H9 (cell line): ENCODE measurements around the gene KRT40. TPM values are rescaled to one million over a fixed set of nuclear protein-coding genes. Genes with fewer than 3 reads are reported as not detected.
A peak's percentile ranks its signal among the peaks of the same experiment; 100 is the strongest.

Experiments used
- DNase-seq: peaks from one replicate; pipeline ENCODE4 v3.0.0-alpha.2; 2017
- H2AFZ ChIP-seq: one replicate; pipeline ENCODE4 v1.6.1; 2013; ENCODE audit warnings: mild to moderate bottlenecking, low read length, control low read depth, moderate library complexity
- H2AK5ac ChIP-seq: 2 replicates; pipeline ENCODE4 v1.6.1; 2013; ENCODE audit warnings: low read length, control low read depth, mixed read lengths; ENCODE audit not compliant: insufficient read length
- H2BK120ac ChIP-seq: one replicate; pipeline ENCODE4 v1.6.1; 2013; ENCODE audit warnings: low read depth, mild to moderate bottlenecking, low read length, control low read depth, inconsistent platforms; ENCODE audit not compliant: poor library complexity, severe bottlenecking
- H2BK12ac ChIP-seq: 2 replicates; pipeline ENCODE4 v1.6.1; 2013; ENCODE audit warnings: low read length, control low read depth, mixed read lengths, low read depth; ENCODE audit not compliant: insufficient read length
- H2BK15ac ChIP-seq: 2 replicates; pipeline ENCODE4 v1.6.1; 2013; ENCODE audit warnings: low read depth, low read length, control low read depth
- H2BK20ac ChIP-seq: one replicate; pipeline ENCODE4 v1.6.1; 2013; ENCODE audit warnings: low read depth, mild to moderate bottlenecking, low read length, control low read depth, inconsistent platforms; ENCODE audit not compliant: poor library complexity, severe bottlenecking
- H2BK5ac ChIP-seq: 2 replicates; pipeline ENCODE4 v1.6.1; 2013; ENCODE audit warnings: low read length, control low read depth, mixed read lengths; ENCODE audit not compliant: insufficient read length
- H3K14ac ChIP-seq: 2 replicates; pipeline ENCODE4 v1.6.1; 2013; ENCODE audit warnings: low read length, control low read depth; ENCODE audit not compliant: insufficient read depth
- H3K18ac ChIP-seq: 2 replicates; pipeline ENCODE4 v1.6.1; 2013; ENCODE audit warnings: low read depth, mild to moderate bottlenecking, mixed read lengths, low read length, control low read depth; ENCODE audit not compliant: insufficient read length
- H3K23ac ChIP-seq: 2 replicates; pipeline ENCODE4 v1.6.1; 2013; ENCODE audit warnings: low read length, control low read depth, mixed read lengths, low read depth; ENCODE audit not compliant: insufficient read length
- H3K23me2 ChIP-seq: 2 replicates; pipeline ENCODE4 v1.6.1; 2013; ENCODE audit warnings: low read depth, mild to moderate bottlenecking, mixed read lengths, low read length, control low read depth; ENCODE audit not compliant: insufficient read length, poor library complexity, severe bottlenecking
- H3K27ac ChIP-seq: 2 replicates; pipeline ENCODE4 v1.5.1; 2013; ENCODE audit warnings: low read length, control low read depth, mixed read lengths, low read depth; ENCODE audit not compliant: insufficient read length
- H3K27me3 ChIP-seq: 2 replicates; pipeline ENCODE4 v1.6.1; 2013; ENCODE audit warnings: low read length, control low read depth, inconsistent platforms; ENCODE audit not compliant: insufficient read depth
- H3K4ac ChIP-seq: 2 replicates; pipeline ENCODE4 v1.6.1; 2013; ENCODE audit warnings: low read depth, mild to moderate bottlenecking, control low read depth, inconsistent platforms, low read length, moderate library complexity
- H3K4me1 ChIP-seq: 2 replicates; pipeline ENCODE4 v1.6.1; 2013; ENCODE audit warnings: low read length, control low read depth, inconsistent platforms; ENCODE audit not compliant: insufficient read depth
- H3K4me2 ChIP-seq: 2 replicates; pipeline ENCODE4 v1.6.1; 2013; ENCODE audit warnings: low read length, control low read depth, mixed read lengths; ENCODE audit not compliant: insufficient read length, insufficient read depth
- H3K56ac ChIP-seq: 2 replicates; pipeline ENCODE4 v1.6.1; 2013; ENCODE audit warnings: low read depth, mild to moderate bottlenecking, mixed read lengths, low read length, control low read depth; ENCODE audit not compliant: insufficient read length
- H3K79me1 ChIP-seq: 2 replicates; pipeline ENCODE4 v1.6.1; 2013; ENCODE audit warnings: low read depth, mild to moderate bottlenecking, moderate library complexity, low read length, control low read depth, inconsistent platforms; ENCODE audit not compliant: insufficient read depth, poor library complexity, severe bottlenecking
- H3K79me2 ChIP-seq: 2 replicates; pipeline ENCODE4 v1.6.1; 2013; ENCODE audit warnings: low read length, control low read depth, inconsistent platforms; ENCODE audit not compliant: insufficient read depth
- H3K9ac ChIP-seq: 2 replicates; pipeline ENCODE4 v1.6.1; 2013; ENCODE audit warnings: low read length, control low read depth, mixed read lengths; ENCODE audit not compliant: insufficient read length; ENCODE audit errors: extremely low read depth
- H3K9me3 ChIP-seq: one replicate; pipeline ENCODE4 v1.6.1; 2013; ENCODE audit warnings: low read depth, low read length, inconsistent platforms; ENCODE audit not compliant: control insufficient read depth
- H3T11ph ChIP-seq: one replicate; pipeline ENCODE4 v1.6.1; 2013; ENCODE audit warnings: mild to moderate bottlenecking, low read length, control low read depth, inconsistent platforms
- H4K20me1 ChIP-seq: one replicate; pipeline ENCODE4 v1.6.1; 2013; ENCODE audit not compliant: control insufficient read depth, insufficient read length, insufficient read depth
- H4K5ac ChIP-seq: 2 replicates; pipeline ENCODE4 v1.6.1; 2013; ENCODE audit warnings: low read depth, mild to moderate bottlenecking, mixed read lengths, low read length, control low read depth; ENCODE audit not compliant: insufficient read length
- H4K8ac ChIP-seq: replicated peaks from 2 replicates; pipeline ENCODE4 v1.6.1; 2013; ENCODE audit warnings: low read length, control low read depth, mixed read lengths, low read depth; ENCODE audit not compliant: insufficient read length
- H4K91ac ChIP-seq: 2 replicates; pipeline ENCODE4 v1.6.1; 2013; ENCODE audit warnings: low read depth, mild to moderate bottlenecking, moderate library complexity, mixed read lengths, low read length, control low read depth; ENCODE audit not compliant: insufficient read length
- H3K27ac Mint-ChIP-seq, 3 experiments: 2 replicates in 2 of 3; 3 replicates in 1 of 3; pipeline ENCODE4 v1.8.0; 2020 to 2021; ENCODE audit warnings: mixed read lengths in 3 of 3, mild to moderate bottlenecking in 1 of 3, moderate library complexity in 1 of 3
- H3K27me3 Mint-ChIP-seq: 2 replicates; pipeline ENCODE4 v1.8.0; 2021; ENCODE audit warnings: low read depth, mild to moderate bottlenecking, moderate library complexity, mixed read lengths
- H3K36me3 Mint-ChIP-seq, 3 experiments: 2 replicates in 2 of 3; 3 replicates in 1 of 3; pipeline ENCODE4 v1.8.0; 2020 to 2021; ENCODE audit warnings: low read depth in 3 of 3, mixed read lengths in 3 of 3; ENCODE audit not compliant: insufficient read depth in 1 of 3
- H3K4me1 Mint-ChIP-seq, 2 experiments: 2 replicates each; pipeline ENCODE4 v1.8.0; 2020; ENCODE audit warnings: mixed read lengths in 2 of 2
- H3K4me3 Mint-ChIP-seq, 2 experiments: 2 replicates in 1 of 2; 3 replicates in 1 of 2; pipeline ENCODE4 v1.8.0; 2020 to 2021; ENCODE audit warnings: mild to moderate bottlenecking in 2 of 2, mixed read lengths in 2 of 2, moderate library complexity in 1 of 2
- H3K9me3 Mint-ChIP-seq, 2 experiments: 2 replicates in 1 of 2; 3 replicates in 1 of 2; pipeline ENCODE4 v1.8.0; 2020; ENCODE audit warnings: mild to moderate bottlenecking in 2 of 2, mixed read lengths in 2 of 2, moderate library complexity in 1 of 2
- WGBS: extraction: QIAGEN DNeasy Blood & Tissue Kit; methylation state at CpG from one replicate; pipeline ENCODE4 v1.1.7; 2013; ENCODE audit warnings: missing lambda C conversion rate, low lambda C conversion rate, mixed read lengths; ENCODE audit not compliant: insufficient read length; ENCODE audit errors: extremely low coverage; 5-methylcytosine and 5-hydroxymethylcytosine counted together
- total RNA-seq: library from RNA; stranded (reverse); gene quantifications from 2 replicates; pipeline ENCODE4 v1.2.1, GENCODE V29; 2021
- TF ChIP-seq, protein P1 (sequence below): fragments of 200-600 bp; sonication (generic); conservative IDR thresholded peaks from 3 replicates; pipeline ENCODE4 v1.8.0; 2021; ENCODE audit warnings: antibody characterized with exemption, mild to moderate bottlenecking

KRT40 gene
- total RNA-seq, 1 experiment from 2014 or later, result not detected

DNA sequence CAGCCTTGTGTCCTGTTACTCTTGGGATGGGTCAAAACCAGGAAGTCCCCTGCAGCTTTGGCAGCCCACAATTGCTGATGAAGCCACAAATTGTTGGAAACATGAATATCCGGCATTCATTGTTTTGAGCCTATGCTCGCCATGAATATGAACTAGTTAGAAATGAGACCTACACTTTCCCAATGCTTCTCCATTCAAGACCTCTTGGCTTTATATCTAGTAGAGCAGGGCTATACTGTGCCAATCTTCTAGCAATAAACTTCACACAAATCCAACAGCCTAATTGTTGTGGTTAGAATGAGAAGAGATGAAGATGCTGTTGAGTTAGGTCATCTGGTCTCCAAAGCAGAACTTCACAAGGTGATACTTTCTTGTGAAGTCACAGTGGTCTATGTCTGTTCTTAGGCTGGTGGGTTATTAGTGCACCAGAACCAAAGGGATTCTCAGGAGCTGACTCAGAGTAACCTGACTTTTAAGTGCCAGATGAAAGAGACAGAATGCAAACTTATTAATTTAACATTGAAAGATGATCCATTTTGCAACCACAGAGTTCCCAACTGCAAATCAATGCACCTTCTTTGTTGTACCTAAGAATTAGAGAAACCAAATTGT, 33.0 kb downstream of the KRT40 start:
- Histone ChIP-seq H3K4me2 (no peak overlapping the region), H4K91ac (no peak overlapping the region), H2BK120ac (no peak overlapping the region), H2AFZ (no peak overlapping the region), H4K5ac (no peak overlapping the region), H2BK20ac (no peak overlapping the region), H3K18ac (no peak overlapping the region), H3K23ac (no peak overlapping the region), H3K4ac (no peak overlapping the region), H2AK5ac (no peak overlapping the region), H3T11ph (no peak overlapping the region), H3K23me2 (no peaks in the 10 kb centered on the region), H3K79me1 (no peaks in the 10 kb centered on the region), H3K4me1 (no peaks in the 10 kb centered on the region), H2BK5ac (no peak overlapping the region), H4K20me1 (no peaks in the 10 kb centered on the region), H3K79me2 (no peaks in the 10 kb centered on the region), H3K14ac (no peak overlapping the region), H3K27ac (no peak overlapping the region), H3K9ac (no peak overlapping the region), H3K56ac (no peak overlapping the region), H2BK15ac (no peak overlapping the region), H3K9me3 (no peaks in the 10 kb centered on the region), H2BK12ac (no peak overlapping the region), H4K8ac (no peak overlapping the region), H3K27me3 (no peaks in the 10 kb centered on the region)
- Mint-ChIP-seq H3K36me3 (no peaks in the 10 kb centered on the region), H3K4me1 (peaks cover 0 to 9% of the 10 kb centered on the region in 2 experiments; a peak in 3 of 4 replicates), H3K27ac (peak overlapping the region in 1 of 3 experiments; percentile 68; a peak in 1 of 7 replicates), H3K9me3 (no peaks in the 10 kb centered on the region), H3K4me3 (no peak overlapping the region), H3K27me3 (no peaks in the 10 kb centered on the region; the same call in 1 of the 2 replicates)
- DNase-seq, result no peak
- TF ChIP-seq, protein P1, sequence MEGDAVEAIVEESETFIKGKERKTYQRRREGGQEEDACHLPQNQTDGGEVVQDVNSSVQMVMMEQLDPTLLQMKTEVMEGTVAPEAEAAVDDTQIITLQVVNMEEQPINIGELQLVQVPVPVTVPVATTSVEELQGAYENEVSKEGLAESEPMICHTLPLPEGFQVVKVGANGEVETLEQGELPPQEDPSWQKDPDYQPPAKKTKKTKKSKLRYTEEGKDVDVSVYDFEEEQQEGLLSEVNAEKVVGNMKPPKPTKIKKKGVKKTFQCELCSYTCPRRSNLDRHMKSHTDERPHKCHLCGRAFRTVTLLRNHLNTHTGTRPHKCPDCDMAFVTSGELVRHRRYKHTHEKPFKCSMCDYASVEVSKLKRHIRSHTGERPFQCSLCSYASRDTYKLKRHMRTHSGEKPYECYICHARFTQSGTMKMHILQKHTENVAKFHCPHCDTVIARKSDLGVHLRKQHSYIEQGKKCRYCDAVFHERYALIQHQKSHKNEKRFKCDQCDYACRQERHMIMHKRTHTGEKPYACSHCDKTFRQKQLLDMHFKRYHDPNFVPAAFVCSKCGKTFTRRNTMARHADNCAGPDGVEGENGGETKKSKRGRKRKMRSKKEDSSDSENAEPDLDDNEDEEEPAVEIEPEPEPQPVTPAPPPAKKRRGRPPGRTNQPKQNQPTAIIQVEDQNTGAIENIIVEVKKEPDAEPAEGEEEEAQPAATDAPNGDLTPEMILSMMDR, result no peak
- WGBS, result no CpG with 5 or more reads among the region's 2 CpGs
